SJSA1 (cell line): ENCODE data around the gene FOXA1. TPM values are rescaled to one million over a fixed set of nuclear protein-coding genes. Genes with fewer than 3 reads are reported as not detected.

Experiments
- DNase-seq, 2 experiments: peaks; one replicate each; pipeline ENCODE4 v3.0.0-alpha.2; 2015 to 2020; ENCODE audit warnings: low spot score in 2 of 2, low read depth in 1 of 2
- H3K27ac ChIP-seq: fragments of 250-450 bp; sonication (Bioruptor Pico); 2 replicates; pipeline ENCODE4 v1.5.1; 2020; ENCODE audit warnings: mild to moderate bottlenecking, moderate library complexity
- H3K27me3 ChIP-seq: fragments of 250-450 bp; sonication (Bioruptor Pico); replicated peaks from 2 replicates; pipeline ENCODE4 v1.5.1; 2020; ENCODE audit warnings: mild to moderate bottlenecking, moderate library complexity
- H3K36me3 ChIP-seq: fragments of 250-450 bp; sonication (Bioruptor Pico); 2 replicates; pipeline ENCODE4 v1.5.1; 2020; ENCODE audit warnings: mild to moderate bottlenecking
- H3K4me1 ChIP-seq: fragments of 250-450 bp; sonication (Bioruptor Pico); replicated peaks from 2 replicates; pipeline ENCODE4 v1.6.1; 2021; ENCODE audit warnings: mild to moderate bottlenecking
- H3K4me3 ChIP-seq: fragments of 250-450 bp; sonication (Bioruptor Pico); 2 replicates; pipeline ENCODE4 v1.5.1; 2020; ENCODE audit warnings: mild to moderate bottlenecking
- H3K9me3 ChIP-seq: fragments of 250-450 bp; sonication (Bioruptor Pico); replicated peaks from 2 replicates; pipeline ENCODE4 v1.5.1; 2020; ENCODE audit warnings: mild to moderate bottlenecking
- total RNA-seq: library from RNA; depleted of rRNA; stranded (reverse); fragments of >200 nt; shearing (Covaris generic); gene quantifications from 2 replicates; pipeline ENCODE4 v1.2.3, GENCODE V29; 2014

FOXA1 gene
- total RNA-seq, 1 experiment from 2014 or later: 0.87 TPM

DNA sequence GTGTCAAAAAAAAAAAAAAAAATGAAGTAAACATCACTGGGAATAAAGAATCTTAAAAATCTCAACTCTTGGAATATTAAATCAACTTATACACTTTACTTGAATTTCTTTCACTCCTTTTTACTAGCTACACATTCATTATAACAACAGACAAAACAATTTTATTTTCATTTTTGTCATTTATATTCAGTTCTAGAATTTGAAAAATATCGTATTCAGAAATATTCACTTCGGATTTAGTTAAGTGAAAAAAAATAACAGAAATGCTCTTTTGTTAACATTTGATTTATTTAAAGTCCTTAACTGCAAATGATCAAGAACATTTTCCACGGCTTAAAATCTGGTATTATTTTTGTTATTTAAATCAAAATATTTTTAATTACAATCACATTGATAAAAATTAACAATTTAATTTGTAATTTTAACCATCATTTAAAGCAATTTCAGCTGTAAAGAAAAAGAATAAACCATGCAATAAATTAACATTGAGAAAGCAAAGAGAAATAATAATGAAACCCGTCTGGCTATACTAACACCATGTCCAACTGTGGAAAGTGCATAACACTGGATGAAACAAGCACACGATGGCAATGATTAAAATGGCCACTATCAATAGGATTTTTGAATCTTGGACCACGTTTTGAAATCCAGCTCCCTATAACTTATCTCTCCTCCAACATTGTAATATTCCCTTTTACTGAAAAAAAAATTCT lies 5.2 kb downstream of the FOXA1 start:
- Histone ChIP-seq H3K36me3 (no peaks in the 10 kb centered on the region), H3K27ac (no peak overlapping the region), H3K9me3 (no peaks in the 10 kb centered on the region), H3K27me3 (0 out of 2 replicates have a peak, but pooled peaks cover 2% of the 10 kb centered on the region), H3K4me1 (peaks cover 3% of the 10 kb centered on the region; the same call in 1 of the 2 replicates), H3K4me3 (no peak overlapping the region)
- no peak for DNase-seq

- no peak for DNase-seq
- Histone ChIP-seq H3K4me3 (no peak overlapping the region), H3K27me3 (0 out of 2 replicates have a peak, but pooled peaks cover 2% of the 10 kb centered on the region), H3K4me1 (no peaks in the 10 kb centered on the region), H3K27ac (no peak overlapping the region), H3K9me3 (no peaks in the 10 kb centered on the region), H3K36me3 (no peaks in the 10 kb centered on the region)
These were observed 5.9 kb downstream of the FOXA1 start for GRCh38 chr14:37588956-37589714.

GRCh38 chr14:37588667-37588955 lies 6.4 kb downstream of the FOXA1 start:
- Histone ChIP-seq H3K36me3 (no peaks in the 10 kb centered on the region), H3K27ac (no peak overlapping the region), H3K9me3 (no peaks in the 10 kb centered on the region), H3K4me1 (no peaks in the 10 kb centered on the region; the same call in 1 of the 2 replicates), H3K27me3 (0 out of 2 replicates have a peak, but pooled peaks cover 2% of the 10 kb centered on the region), H3K4me3 (no peak overlapping the region)
- DNase-seq: no peak

GRCh38 chr14:37587881-37588666 lies 7.0 kb downstream of the FOXA1 start:
- DNase-seq: no peak
- no peaks in the 10 kb centered on the region for H3K9me3 ChIP-seq
- no peak overlapping the region for H3K27ac ChIP-seq
- H3K4me3 ChIP-seq: no peak overlapping the region
- H3K4me1 ChIP-seq: peaks cover 5% of the 10 kb centered on the region; the same call in 1 of the 2 replicates
- no peaks in the 10 kb centered on the region for H3K36me3 ChIP-seq
- 0 out of 2 replicates have a peak, but pooled peaks cover 2% of the 10 kb centered on the region for H3K27me3 ChIP-seq

DNA sequence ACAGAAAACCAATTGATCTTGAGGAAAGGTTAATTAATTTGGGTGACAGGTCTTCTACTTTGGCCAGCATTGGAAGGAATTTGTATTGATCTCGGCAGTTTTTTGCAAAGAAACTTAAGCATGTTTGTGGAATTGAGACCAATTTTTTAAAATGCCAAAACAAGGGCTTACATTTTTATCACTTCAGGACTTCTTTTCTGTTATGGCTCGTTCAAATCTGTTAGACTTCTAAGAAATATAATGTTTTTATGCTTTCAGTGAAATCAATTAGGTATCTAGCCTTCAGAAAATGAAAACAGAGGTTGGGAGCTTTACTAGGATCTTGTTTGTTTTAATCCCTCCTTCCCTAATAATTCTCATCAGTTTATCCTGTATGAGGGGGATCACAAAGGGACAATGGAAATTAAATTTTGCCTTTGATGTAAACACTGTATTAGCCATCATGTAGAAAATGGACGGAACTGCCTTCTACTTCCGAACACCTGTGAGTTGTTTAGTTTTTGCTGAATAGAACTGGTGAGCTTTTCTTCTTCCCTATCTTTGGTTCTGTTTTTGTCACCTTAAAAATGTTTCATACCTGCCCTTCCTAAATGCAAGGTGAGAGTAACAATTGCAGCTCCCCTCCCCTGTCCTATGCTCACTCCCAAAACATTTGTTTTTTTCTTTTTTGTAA lies 7.8 kb downstream of the FOXA1 start:
- no peaks in the 10 kb centered on the region for H3K36me3 ChIP-seq
- 0 out of 2 replicates have a peak, but pooled peaks cover 2% of the 10 kb centered on the region for H3K27me3 ChIP-seq
- peaks cover 10% of the 10 kb centered on the region; the same call in 1 of the 2 replicates for H3K4me1 ChIP-seq

GRCh38 chr14:37586797-37587130 lies 8.3 kb downstream of the FOXA1 start:
- Histone ChIP-seq H3K36me3 (no peaks in the 10 kb centered on the region), H3K4me3 (no peak overlapping the region), H3K27ac (no peak overlapping the region), H3K27me3 (0 out of 2 replicates have a peak, but pooled peaks cover 2% of the 10 kb centered on the region), H3K4me1 (peaks cover 10% of the 10 kb centered on the region; the same call in 1 of the 2 replicates), H3K9me3 (no peaks in the 10 kb centered on the region)
- no peak for DNase-seq

More for the DNA sequence above, 7.8 kb downstream of the FOXA1 start:
- no peaks in the 10 kb centered on the region for H3K9me3 ChIP-seq
- no peak for DNase-seq
- H3K4me3 ChIP-seq: no peak overlapping the region
- no peak overlapping the region for H3K27ac ChIP-seq

DNA sequence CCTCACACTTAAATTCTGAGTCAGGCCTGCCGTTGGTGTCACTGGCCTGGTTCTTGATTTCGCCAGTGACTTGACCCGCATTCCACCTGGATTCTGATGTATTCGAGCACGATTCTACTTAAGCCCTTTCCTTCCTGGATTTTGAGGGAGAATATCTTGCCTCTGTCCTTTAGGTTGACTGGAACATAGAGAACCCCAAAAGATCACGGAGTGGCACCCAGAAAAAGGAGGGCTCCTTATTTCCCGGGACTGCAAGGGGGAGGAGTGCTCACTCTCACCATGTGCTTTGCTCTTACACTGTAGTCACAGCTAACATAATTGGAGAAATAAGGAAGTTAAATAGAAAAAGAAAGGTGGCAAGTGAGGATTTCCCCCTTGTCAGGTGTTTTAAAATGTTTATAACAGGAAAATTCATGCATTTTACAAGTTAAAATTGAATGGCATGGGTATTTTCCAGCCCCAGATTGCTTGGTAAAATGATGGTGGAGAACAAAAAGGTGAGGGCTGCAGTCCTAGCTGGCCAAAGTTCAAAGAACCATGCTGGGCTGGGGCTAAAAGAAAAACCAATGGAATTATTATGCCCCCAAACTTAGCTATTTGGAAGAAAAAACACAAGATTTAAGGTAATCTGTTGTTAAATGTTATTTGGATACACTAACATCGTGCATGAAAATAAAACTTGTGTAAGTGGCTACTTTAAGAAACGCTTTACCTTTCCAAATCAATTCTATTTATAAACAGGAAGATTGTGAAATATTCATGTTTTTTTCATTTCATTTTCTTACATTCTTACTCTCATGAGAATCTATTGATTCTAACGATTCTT lies 8.9 kb downstream of the FOXA1 start:
- Histone ChIP-seq H3K4me3 (no peak overlapping the region), H3K9me3 (no peaks in the 10 kb centered on the region), H3K27ac (no peak overlapping the region), H3K36me3 (no peaks in the 10 kb centered on the region), H3K4me1 (peaks cover 10% of the 10 kb centered on the region; the same call in 1 of the 2 replicates), H3K27me3 (0 out of 2 replicates have a peak, but pooled peaks cover 2% of the 10 kb centered on the region)
- no peak for DNase-seq

GRCh38 chr14:37585101-37585511 lies 9.9 kb downstream of the FOXA1 start:
- DNase-seq: no peak
- Histone ChIP-seq H3K9me3 (no peaks in the 10 kb centered on the region), H3K4me1 (peaks cover 10% of the 10 kb centered on the region; the same call in 1 of the 2 replicates), H3K27me3 (0 out of 2 replicates have a peak, but pooled peaks cover 2% of the 10 kb centered on the region), H3K4me3 (no peak overlapping the region), H3K27ac (no peak overlapping the region), H3K36me3 (no peaks in the 10 kb centered on the region)

DNA sequence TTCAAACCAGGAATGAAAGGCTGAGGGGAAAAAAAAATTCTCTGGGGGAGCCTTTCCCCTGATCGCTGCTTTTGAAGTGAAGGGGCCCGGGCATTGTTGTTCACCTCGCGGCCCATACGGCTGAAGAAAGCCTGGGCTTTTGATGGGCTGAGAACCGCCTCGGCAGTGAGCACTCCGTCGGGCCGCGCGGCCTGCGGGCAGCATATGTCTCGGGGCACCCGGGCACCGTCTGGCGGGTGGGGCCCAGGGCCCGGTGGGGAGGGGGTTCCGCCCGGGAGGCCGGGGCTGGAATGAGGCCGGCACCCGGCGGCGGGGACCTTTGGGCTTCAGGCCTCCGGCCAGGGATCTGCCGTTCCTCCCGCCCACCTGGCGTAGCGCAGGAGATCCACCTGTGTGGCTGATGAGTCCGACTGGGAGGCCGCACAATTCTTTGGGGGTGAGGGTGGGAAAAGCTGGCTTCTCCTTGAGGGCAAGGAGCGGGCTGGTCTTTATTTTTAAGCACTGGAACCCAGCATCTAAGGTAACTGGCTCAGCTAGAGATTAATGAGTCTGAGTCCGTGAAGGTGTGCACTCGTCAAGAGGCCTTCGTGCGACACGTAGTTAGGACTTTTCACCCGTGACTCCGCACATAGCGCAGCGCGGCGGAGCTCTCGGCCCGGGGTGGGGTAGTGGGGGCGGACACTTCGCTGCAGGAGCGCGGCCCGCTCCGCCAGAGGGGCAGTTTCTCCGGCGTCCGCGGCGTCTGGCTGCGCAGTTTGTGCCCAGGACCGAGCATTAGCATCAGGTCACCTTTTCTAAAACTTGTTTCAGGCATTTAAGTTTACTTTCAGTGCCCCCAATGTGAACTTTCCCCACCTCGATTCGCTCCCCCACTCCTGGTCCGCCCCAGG lies 10.6 kb downstream of the FOXA1 start:
- Histone ChIP-seq H3K27ac (no peak overlapping the region), H3K9me3 (no peaks in the 10 kb centered on the region), H3K36me3 (no peaks in the 10 kb centered on the region), H3K4me1 (peaks cover 10% of the 10 kb centered on the region; the same call in 1 of the 2 replicates), H3K27me3 (0 out of 2 replicates have a peak, but pooled peaks cover 2% of the 10 kb centered on the region), H3K4me3 (no peak overlapping the region)
- DNase-seq: no peak

DNA sequence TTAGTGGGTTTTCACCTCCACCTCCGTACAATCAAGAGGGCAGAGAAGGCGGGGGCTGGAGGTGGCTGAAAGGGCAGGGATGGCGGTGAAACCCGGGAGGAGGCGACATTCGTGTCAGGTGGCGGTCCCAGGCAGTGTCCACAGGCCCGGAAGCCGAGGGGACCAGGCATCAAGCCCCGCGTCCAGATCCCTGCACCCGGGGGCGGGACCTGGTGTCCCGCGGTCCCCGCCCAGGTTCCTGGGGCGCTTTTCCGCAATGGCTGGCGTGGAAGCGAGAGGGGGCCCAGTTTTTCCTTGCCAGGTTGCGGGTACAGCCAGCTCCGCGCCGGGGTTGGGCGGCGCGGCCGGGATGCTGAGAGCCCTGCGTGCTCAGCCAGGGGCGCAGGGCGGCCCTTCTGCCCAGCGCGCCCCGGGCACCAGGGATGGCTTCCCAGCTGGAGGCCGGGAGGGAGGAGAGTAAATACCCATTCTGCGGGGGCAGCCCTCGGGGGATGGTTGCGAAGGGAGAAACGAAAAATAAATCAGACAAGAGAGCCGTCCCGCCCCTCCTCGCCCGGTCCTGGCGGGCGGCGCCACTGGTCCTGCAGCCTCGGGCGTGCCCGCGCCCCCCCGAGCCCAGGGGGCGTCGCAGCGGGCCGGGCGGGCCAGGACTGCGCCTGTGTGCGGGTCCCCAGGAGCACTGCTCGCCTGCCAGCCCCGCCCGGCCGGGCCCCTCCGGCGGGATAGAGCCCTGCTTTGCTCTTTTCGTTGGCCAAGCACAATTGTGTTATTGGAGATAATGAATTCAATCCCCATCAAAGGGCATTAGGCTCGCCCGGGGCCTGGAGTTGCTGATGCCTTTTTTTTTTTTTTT lies 11.5 kb downstream of the FOXA1 start:
- H3K36me3 ChIP-seq: no peaks in the 10 kb centered on the region
- H3K27ac ChIP-seq: no peak overlapping the region
- no peak for DNase-seq
- no peaks in the 10 kb centered on the region for H3K9me3 ChIP-seq
- H3K4me1 ChIP-seq: peaks cover 10% of the 10 kb centered on the region; the same call in 1 of the 2 replicates
- H3K27me3 ChIP-seq: 0 out of 2 replicates have a peak, but pooled peaks cover 2% of the 10 kb centered on the region
- H3K4me3 ChIP-seq: peak overlapping the region; percentile 34

- Histone ChIP-seq H3K4me1 (peaks cover 10% of the 10 kb centered on the region; the same call in 1 of the 2 replicates), H3K4me3 (no peak overlapping the region)
- no peak for DNase-seq
These were observed 14.9 kb downstream of the FOXA1 start for GRCh38 chr14:37580146-37580545.

More at GRCh38 chr14:37580146-37580545, 14.9 kb downstream of the FOXA1 start:
- no peak overlapping the region for H3K27ac ChIP-seq
- H3K9me3 ChIP-seq: no peaks in the 10 kb centered on the region
- no peaks in the 10 kb centered on the region for H3K36me3 ChIP-seq
- H3K27me3 ChIP-seq: no peaks in the 10 kb centered on the region
